ENCODE data around the gene KCNQ1. TPM values are rescaled to one million over a fixed set of nuclear protein-coding genes. Genes with fewer than 3 reads are reported as not detected.
A peak's percentile ranks its signal among the peaks of the same experiment; 100 is the strongest.

Gene KCNQ1
- total and polyA plus RNA-seq, 2 of the 13 experiments (the other 11 are each of a cell fraction or from before 2014, with no cell fraction given), result 0.02 to 0.08 TPM

DNA sequence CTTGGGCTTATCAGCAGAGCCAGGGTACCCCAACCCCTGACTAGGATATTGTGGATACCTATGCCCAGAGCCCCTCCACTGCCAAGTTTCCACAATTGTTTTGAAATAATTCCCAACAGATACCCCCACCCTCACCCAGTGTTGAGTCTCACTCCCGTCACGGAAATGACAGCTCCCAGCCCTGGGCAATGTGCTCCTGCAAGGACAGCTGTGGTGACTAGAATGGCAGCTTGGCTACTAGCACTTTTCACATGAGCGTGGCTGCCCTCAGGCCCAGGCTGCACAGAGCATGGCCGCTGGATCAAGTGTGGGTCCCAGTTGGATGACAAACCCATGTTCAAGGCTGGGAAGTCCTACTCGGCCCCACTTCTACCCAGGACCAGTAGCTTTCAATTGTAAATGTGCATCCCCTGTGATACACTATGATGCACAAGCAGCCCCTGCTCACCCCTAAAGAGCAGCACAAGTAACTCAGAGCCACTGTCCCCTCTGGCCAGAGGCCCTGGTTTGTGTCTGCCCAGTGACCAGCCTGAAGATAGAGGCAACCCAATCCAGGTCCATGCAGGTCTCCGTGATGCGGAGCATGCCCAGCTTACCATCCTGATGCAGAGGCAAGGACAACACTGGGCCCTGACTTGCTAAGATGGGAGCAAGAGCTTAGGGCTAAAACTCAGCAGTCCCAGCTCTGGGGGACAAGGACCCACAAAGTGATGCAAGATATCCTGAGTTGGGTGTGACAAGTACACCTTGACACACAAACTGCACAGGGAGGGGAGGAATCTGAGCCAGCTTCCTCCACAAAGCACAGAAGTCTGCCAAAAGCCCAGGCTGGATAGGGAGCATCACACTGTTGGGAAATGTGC, 241.8 kb downstream of the KCNQ1 start (continued):
- TF ChIP-seq, protein P1, sequence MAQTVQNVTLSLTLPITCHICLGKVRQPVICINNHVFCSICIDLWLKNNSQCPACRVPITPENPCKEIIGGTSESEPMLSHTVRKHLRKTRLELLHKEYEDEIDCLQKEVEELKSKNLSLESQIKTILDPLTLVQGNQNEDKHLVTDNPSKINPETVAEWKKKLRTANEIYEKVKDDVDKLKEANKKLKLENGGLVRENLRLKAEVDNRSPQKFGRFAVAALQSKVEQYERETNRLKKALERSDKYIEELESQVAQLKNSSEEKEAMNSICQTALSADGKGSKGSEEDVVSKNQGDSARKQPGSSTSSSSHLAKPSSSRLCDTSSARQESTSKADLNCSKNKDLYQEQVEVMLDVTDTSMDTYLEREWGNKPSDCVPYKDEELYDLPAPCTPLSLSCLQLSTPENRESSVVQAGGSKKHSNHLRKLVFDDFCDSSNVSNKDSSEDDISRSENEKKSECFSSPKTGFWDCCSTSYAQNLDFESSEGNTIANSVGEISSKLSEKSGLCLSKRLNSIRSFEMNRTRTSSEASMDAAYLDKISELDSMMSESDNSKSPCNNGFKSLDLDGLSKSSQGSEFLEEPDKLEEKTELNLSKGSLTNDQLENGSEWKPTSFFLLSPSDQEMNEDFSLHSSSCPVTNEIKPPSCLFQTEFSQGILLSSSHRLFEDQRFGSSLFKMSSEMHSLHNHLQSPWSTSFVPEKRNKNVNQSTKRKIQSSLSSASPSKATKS (CRISPR knock-in tag; IDR thresholded peaks at IDR 0.05), result no peak
- no peak for TF ChIP-seq ZFP1 (CRISPR knock-in tag; IDR thresholded peaks at IDR 0.05)
- TF ChIP-seq ZFY (CRISPR knock-in tag; IDR thresholded peaks at IDR 0.05), result 0 out of 2 replicates have a peak, but pooled peaks have one; percentile 27
- TF ChIP-seq HMG20A (CRISPR knock-in tag; IDR thresholded peaks at IDR 0.05; ENCODE audit: borderline replicate concordance), result no peak

DNA sequence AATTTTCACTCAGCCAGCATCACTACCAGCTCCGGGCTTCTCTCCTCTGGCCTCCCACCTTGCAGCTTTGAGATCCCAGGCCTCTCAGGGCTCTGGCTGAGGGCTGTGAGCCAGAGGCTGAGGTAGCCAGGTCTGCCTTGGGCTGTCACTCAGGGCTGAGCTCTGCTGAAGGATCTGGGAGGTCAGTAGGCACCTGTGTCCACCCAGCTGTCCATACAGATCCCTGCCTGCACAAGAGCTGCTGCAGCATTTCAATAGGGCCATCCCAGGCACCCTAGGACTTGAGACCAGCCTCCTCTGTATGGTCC, 242.4 kb downstream of the KCNQ1 start:
- H3K9ac ChIP-seq (ENCODE audit: insufficient read depth, low read depth, low read length), result no peak overlapping the region
- in situ Hi-C loops (cut with HindIII; ENCODE audit: extremely low pct_ligation_motif_present, low pct_unique_long_range_greater_than_20kb), result no loop called here
- no peaks in the 10 kb centered on the region for H3K9me3 ChIP-seq (ENCODE audit: low read length)
- no peak overlapping the region for H2AFZ ChIP-seq (ENCODE audit: low read length)
- H3K79me2 ChIP-seq (ENCODE audit: insufficient read depth, low read length), result peaks cover 100% of the 10 kb centered on the region
- CTCF ChIA-PET (ENCODE audit: low intra/inter-chr PET ratio, low total read pairs), result no interaction called here
- peak overlapping the region; percentile 8 for H3K27ac ChIP-seq (ENCODE audit: extremely low read length, insufficient read depth, low read length)
- H3K4me1 ChIP-seq (ENCODE audit: insufficient read depth, low read length), result peaks cover 100% of the 10 kb centered on the region
- intact Hi-C loops (cut with micrococcal nuclease; ENCODE audit: unreplicated experiment), result no loop called here
- FAIRE-seq (no peak), DNase-seq (ENCODE audit: low spot score) (no peak), ATAC-seq (no peak; the same call in 2 of the 3 replicates)
- BruUV-seq (replicated peaks), result no TSS peak
- H3K27me3 ChIP-seq (ENCODE audit: control insufficient read depth in 1 of 2, insufficient read depth in 2 of 2, low read length in 2 of 2), result no peaks in the 10 kb centered on the region
- no peak for TF ChIP-seq ZNF564 (CRISPR knock-in tag; IDR thresholded peaks at IDR 0.05)
- peak; percentile 20 for TF ChIP-seq SRSF1 (optimal IDR thresholded peaks at IDR 0.05; ENCODE audit: low read depth, low read length)
- 0 out of 4 replicates have a peak, but pooled peaks of 1 of the 2 experiments have one; percentile 13 for TF ChIP-seq NR2F1 (CRISPR knock-in tag; IDR thresholded peaks at IDR 0.05)
- no peak for TF ChIP-seq NR3C1 (CRISPR knock-in tag; IDR thresholded peaks at IDR 0.05)
- peak; percentile 30 for TF ChIP-seq U2AF1 (optimal IDR thresholded peaks at IDR 0.05; ENCODE audit: low read depth, low read length)
- POLR2A ChIA-PET, result interaction anchor here (1.0 to 1.5 kb wide), 6 partner anchors 11 to 123 kb away, joined by 3 to 5 read pairs (median 3); partner anchors contain the start of gene KCNQ1OT1
- no peak overlapping the region for H3K4me3 ChIP-seq (replicated peaks in 1 of 3; ENCODE audit: insufficient read depth in 1 of 3, low read depth in 2 of 3, low read length in 3 of 3)
- peaks cover 100% of the 10 kb centered on the region for H4K20me1 ChIP-seq (ENCODE audit: insufficient read depth, low read length)
- H3K36me3 ChIP-seq (replicated peaks in 1 of 2; ENCODE audit: control insufficient read depth in 1 of 2, insufficient read depth in 2 of 2, low read length in 2 of 2), result peaks cover 59 to 96% of the 10 kb centered on the region in 2 experiments
- 86% methylated on average over 1 of the region's 1 CpG for WGBS (ENCODE audit: low lambda C conversion rate)
- H3K4me2 ChIP-seq (ENCODE audit: low read depth, low read length), result no peak overlapping the region

All from HepG2 (cell line).